Transverse colon (tissue), 4 donors: ENCODE results near the gene LRRC74A.

ENCODE experiments used
- CTCF ChIP-seq, 5 experiments: fragments of 200-600 bp in 3 of 5; fragments of 450-650 bp in 2 of 5; sonication (generic) in 3 of 5; IDR thresholded peaks; 1 replicate in 2 of 5; 2 replicates in 3 of 5; pipeline ENCODE4 v1.5.1; 2016 to 2017; ENCODE audit warnings: antibody characterized with exemption in 5 of 5, inconsistent platforms in 3 of 5, mild to moderate bottlenecking in 2 of 5, moderate library complexity in 1 of 5
- EP300 ChIP-seq: sonication (generic); formaldehyde crosslinking; IDR thresholded peaks from one replicate; pipeline ENCODE4 v1.6.1; 2017; ENCODE audit warnings: antibody characterized with exemption, low read depth
- POLR2A ChIP-seq: fragments of 450-650 bp; IDR thresholded peaks from one replicate; pipeline ENCODE4 v1.6.1; 2016; ENCODE audit warnings: antibody characterized with exemption, mild to moderate bottlenecking, moderate library complexity
- POLR2AphosphoS5 ChIP-seq, 3 donors: sonication (generic); formaldehyde crosslinking; IDR thresholded peaks; one replicate each; pipeline ENCODE4 v1.6.1; 2016; ENCODE audit warnings: antibody characterized with exemption in 3 of 3

GRCh38 chr14:76829013-76829365 is 2.8 kb downstream of the LRRC74A start:
- TF ChIP-seq CTCF (IDR thresholded peaks at IDR 0.05) (no peak), EP300 (no peak), POLR2AphosphoS5 (IDR thresholded peaks at IDR 0.05) (no peak), POLR2A (no peak)
